GM18858 (cell line): ENCODE measurements around the gene TRIM63.

ENCODE experiments used
- ATAC-seq: cut with Tn5 transposase; IDR thresholded peaks from one replicate; pipeline ENCODE4 v1.9.1; 2021; ENCODE audit not compliant: unreplicated experiment

TRIM63 gene

GRCh38 chr1:26089125-26089524 is 21.7 kb upstream of the TRIM63 start:
- no peak for ATAC-seq

DNA sequence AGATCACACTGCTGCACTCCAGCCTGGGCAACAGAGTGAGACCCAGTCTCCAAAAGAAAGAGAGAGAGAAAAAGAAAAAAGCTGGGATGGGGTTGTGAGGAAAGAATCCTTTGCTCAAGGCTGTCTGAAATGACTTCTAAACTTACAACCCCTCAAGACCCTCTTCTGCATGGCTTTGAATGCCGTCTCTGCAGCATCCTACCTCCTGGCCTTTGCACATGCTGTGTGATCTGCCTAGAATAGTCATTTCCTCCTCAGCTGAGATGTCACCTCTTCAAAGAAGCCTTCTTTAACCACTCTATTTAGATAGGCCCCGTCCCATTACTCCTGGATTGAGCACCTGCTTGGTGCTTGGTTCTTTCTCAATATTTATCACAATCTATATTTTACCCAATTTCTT is 17.4 kb upstream of the TRIM63 start:
- no peak for ATAC-seq

GRCh38 chr1:26084091-26084561 is 16.7 kb upstream of the TRIM63 start:
- no peak for ATAC-seq

GRCh38 chr1:26083208-26083607 is 15.8 kb upstream of the TRIM63 start:
- no peak for ATAC-seq

DNA sequence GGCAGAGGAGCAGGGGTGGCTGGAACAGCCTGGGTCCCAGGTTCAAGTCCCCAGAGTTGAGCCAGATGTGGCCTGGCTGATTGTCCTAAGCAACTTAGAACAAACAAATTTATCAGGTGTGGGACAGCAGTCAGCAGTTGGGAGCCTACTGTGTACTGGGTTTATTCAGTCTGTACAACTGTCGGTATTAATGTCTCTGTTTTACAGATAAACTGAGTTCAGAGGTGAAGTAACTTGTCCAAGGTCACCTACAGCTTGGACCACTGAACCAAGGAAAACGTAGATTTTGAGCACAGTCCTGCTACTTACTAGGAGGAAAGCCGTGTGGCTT is 14.6 kb upstream of the TRIM63 start:
- no peak for ATAC-seq

- no peak for ATAC-seq
Observed at GRCh38 chr1:26081267-26082019, 14.0 kb upstream of the TRIM63 start.

DNA sequence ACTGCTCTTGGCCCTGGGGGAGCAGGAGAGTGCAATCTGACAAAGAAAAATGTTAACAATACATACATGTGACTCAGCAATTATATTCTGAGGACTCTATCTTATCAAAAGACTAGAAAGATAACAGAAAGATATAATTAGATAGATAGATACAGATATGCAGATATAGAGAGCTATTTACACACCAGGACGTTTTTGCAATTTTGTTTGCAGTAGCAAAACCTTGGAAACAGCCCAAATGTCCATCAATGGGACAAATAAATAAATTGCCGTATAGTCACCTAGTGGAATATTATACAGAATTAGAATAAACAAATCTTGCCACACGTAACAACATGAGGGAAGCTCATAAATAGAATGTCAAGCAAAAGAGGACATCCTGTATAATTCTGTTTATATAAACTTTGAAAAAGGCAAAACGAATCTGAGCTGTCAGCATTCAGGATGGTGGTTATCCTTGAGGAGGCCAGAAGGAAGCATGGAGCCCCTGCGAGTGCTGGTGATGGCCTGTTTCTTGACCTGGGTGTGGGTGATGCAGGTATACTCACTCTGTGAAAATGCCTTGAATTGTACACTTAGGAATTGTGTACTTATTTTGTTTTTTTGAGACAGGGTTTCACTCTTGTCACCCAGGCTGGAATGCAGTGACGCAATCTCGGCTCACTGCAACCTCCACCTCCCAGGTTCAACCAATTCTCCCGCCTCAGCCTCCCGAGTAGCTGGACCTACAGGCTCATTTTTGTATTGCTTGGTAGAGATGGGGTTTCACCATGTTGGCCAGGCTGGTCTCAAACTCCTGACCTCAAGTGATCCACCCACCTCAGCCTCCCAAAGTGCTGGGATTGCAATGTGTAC is 12.8 kb upstream of the TRIM63 start:
- ATAC-seq, result no peak

- no peak for ATAC-seq
Observed at GRCh38 chr1:26079178-26079563, 11.7 kb upstream of the TRIM63 start.

DNA sequence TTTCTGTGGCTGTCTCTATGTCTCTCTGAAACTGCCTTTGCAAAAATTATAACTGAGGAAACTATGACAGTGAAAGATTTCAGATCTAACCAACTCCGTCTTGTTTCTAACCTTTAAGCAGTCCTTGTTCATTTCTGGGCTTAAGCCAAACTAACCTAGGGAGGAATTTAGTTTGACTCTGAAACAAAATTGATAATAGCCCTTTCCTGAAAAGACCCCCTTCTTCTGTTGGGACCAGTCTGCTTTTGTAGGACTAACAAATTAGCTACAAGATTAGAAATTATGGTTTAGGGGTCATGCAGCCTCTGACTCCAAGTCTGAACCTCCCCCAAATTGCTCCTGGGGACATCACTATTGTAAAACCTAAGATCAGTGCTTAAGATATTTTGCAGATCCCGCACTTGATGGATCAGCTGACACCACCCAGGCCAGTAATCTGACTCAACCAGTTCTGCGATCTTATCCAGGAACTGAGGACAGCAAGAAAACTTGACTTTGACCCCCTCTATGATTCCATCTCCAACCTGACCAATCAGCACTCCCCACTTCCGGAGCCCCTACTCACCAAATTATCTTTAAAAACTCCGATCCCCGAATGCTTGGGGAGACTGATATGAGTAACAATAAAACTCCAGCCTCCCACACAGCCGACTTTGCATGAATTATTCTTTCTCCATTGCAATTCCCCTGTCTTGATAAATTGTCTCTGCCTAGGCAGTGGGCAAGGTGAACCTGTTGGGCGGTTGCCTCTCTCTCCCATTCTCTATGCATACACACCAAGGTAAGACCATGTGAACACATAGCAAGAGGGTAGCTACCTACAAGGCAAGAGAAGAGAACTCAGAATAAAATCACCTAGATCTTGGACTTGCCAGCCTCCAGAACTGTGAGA is 11.1 kb upstream of the TRIM63 start:
- no peak for ATAC-seq

DNA sequence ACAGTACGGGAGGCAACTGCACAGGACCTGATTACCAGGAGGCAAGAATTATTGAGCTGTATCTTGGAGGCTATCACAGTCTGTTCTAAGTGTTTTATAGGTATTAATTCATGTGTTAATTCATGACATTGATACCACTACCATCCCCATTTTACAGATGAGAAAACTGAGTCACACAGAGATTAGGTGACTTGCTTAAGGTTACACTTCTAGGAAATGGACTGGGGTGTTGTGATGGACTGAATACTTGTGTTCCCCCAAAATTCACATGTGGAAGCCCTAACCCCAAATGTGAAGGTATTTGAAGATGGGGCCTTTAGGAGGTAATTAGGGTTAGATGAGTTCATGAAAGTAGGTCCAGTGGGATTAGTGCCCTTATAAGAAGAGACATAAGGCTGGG is 10.1 kb upstream of the TRIM63 start:
- no peak for ATAC-seq

DNA sequence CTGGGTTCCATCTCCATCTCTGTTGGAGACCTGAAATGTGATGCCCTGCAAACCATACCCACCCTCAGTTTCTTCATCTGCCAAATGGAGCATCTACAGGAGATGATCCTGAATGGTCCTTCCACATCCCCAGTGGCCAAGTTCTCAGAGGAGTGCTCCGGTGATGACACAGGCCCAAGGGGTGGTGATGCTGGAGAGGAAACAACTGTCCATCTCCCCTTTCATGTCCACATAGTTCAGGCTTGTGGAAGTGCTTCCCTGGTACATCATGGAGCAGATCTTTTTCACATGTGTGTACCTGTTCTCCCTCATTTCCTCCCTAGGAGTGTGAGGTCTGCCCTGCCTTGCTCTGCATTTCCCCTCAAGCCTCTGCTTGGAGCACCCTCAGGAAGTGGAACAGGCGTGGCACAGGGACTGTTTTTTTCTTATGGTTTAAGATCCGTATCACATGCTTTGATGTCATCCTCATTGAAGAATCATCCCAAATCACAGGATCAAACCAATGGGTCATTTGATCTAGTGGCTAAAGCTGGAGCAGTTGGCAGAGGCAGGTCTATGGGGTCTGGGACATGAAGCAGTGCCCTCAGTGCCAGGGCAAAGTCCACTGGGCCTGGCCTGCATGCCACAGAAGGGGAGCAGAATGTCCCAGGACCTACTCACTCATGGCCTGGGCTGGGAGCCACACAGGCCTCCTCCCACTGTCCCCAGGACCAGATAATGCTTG is 8.2 kb upstream of the TRIM63 start:
- ATAC-seq, result no peak

DNA sequence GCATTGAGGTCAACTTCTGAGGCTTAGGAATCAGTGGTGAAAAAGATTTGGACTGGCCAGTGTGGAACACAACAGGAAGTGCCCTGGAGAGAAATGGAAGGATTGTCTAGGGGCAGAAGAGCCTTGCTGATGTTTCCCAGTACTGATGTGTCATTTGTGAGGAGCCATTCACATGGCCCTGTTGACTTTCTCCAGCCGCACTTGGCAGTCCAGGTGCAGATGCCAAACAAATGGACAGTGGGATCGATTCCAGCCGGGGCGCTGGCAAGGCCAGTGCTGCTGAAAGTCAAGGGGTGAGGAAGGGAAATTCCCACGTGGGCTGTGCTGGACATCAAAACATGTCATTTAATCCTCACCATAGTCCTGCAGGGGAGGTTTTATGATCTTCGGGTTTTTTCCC is 4.9 kb upstream of the TRIM63 start:
- ATAC-seq, result no peak

- ATAC-seq, result no peak
Observed at GRCh38 chr1:26070963-26071342, 3.5 kb upstream of the TRIM63 start.

DNA sequence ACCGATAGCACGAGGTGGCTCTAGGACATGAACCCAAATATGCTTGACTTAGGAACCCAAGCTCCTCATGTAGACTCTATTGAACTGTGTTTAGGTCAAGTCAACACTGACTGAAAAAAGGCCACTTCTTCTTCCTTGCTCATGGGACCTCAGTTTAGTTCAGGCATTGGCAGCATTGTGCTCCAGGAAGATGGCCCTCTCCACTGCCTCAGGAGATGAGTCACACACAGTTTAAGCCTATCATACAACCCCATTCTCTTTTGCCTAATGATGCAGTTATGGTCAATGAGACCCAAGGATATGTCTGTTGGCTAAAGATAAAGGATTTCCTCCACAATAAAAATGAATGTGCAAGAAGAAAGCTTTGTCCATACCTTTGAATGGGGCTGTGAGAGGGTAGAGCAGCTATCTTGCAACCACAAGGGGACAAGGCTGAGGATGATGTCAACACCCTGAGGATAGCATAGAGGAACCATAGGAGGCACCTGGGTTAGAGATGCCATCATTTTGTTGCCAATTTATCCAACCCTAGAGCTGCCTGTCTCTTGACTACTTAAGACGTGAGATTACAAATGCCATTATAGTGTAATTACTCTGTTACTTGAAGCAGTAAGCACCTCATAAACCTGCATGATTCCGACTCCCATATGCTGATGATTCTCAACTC is 3.0 kb upstream of the TRIM63 start:
- ATAC-seq, result no peak

DNA sequence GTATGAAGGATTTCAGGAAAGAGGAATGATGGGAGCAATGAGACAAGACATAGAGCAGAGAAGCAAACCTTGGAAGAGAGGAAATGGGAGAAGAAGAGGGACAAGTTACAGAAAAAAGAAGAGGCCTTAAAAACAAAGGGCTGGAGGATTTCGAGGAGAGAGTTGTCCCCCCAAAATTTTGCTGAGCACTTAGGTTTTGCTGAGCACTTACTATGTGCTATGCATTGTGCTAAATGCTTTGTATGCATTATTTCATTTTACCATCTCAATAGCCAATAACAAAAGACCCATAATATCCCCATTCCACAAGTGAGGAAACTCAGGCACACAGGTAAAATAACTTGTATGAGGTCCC is 2.5 kb upstream of the TRIM63 start:
- no peak for ATAC-seq

GRCh38 chr1:26066857-26067256 is 573 bp downstream of the TRIM63 start:
- ATAC-seq, result no peak

GRCh38 chr1:26066160-26066559 is 1.3 kb downstream of the TRIM63 start:
- ATAC-seq, result no peak

DNA sequence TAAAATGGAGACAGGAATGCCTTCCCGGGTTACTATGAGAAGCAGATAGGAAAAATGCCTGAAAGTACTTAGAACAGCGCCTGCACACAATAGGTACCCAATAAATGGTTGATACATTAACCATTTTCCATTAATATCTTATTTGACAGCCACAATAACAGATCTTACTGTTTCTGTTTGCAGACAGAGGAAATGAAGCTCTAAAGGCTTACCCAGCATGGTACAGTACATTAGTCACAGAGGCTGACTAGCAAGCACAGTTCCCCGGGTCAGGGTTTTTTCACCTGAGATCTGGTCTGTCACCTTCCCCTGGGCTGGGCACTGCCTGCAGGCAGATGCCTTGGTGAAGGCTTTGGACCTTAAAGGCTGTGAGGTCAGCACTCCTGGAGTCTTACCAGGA is 2.9 kb downstream of the TRIM63 start:
- no peak for ATAC-seq

DNA sequence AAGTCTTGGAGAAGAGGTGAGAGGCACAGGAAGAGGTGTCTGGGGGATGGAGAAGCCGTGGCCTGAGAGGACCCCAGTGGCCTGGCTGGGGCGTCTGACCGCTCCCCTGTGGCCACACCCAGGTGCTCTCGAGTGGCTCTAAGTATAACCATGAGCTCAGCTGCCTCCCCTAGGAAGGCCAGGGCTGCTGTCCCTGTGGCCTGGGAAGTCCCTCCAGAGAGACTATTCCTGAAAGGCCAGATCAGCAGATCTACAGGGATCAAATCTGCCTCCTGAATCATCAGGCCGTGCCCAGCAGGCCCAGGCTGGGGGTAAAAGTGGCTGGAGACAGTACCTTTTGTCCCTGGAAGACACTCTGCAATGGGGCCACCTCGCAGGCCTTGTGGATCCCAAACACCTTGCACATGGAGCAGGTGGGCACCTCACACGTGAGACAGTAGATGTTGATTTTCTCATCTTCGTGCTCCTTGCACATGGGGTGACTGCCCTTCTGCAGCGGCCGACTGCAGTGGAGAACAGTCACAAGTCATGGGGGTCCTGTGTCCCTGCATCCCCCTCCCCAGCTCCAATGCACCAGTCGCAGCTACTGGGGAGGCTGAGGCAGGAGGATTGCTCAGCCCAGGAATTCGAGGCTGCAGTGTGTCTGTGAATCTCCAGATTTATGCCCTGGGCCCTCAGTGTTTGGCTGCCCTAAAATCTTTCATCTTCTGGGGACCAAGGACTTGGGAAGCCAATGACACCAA is 6.4 kb downstream of the TRIM63 start:
- ATAC-seq, result no peak

DNA sequence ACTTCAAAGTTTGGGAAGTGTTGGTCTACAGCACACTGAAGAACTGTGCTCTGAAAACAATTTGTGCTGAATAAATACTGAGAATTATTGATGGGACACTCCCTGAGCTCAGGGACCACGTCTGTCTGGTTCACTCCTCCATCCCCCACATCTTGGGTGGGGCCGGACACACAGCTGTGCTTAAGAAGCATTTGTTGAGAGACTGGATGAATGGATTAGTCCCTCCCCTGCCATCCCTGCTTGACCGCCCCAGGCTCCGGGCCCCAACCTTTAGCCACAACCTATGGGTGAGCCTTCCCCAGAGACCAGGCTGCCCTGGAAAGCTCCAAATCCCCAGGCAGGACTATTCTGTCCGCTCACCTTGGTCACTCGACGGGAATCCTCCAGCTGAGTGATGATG is 7.5 kb downstream of the TRIM63 start:
- no peak for ATAC-seq
